Activated T-cell treated with anti-CD3 and anti-CD28 coated beads, Interleukin-2, amount 50 U/mL, for 4 hours (primary cell): ENCODE results near the gene CBY1. TPM values are rescaled to one million over a fixed set of nuclear protein-coding genes. Genes with fewer than 3 reads are reported as not detected.
A peak's percentile ranks its signal among the peaks of the same experiment; 100 is the strongest.

ENCODE experiments used
- ATAC-seq, 2 donors: fragments of 200-7000 bp; cut with Tn5 transposase; one replicate each; pipeline ENCODE4 v1.10.0; 2021
- DNase-seq: peaks from one replicate; pipeline ENCODE4 v3.0.0-alpha.2; 2020
- H3K27me3 Mint-ChIP-seq: one replicate; pipeline ENCODE4 v1.8.0; 2021; ENCODE audit warnings: low read depth, mixed read lengths
- H3K36me3 Mint-ChIP-seq: one replicate; pipeline ENCODE4 v1.8.0; 2022; ENCODE audit warnings: mixed read lengths; ENCODE audit not compliant: insufficient read depth
- H3K4me1 Mint-ChIP-seq: one replicate; pipeline ENCODE4 v1.8.0; 2021; ENCODE audit warnings: low read depth, mixed read lengths
- H3K4me3 Mint-ChIP-seq: one replicate; pipeline ENCODE4 v1.8.0; 2021; ENCODE audit warnings: mild to moderate bottlenecking, moderate library complexity, mixed read lengths
- H3K9me3 Mint-ChIP-seq: one replicate; pipeline ENCODE4 v1.8.0; 2021; ENCODE audit warnings: mixed read lengths
- total RNA-seq, 3 donors: library from RNA; stranded (reverse); gene quantifications; one replicate each; pipeline ENCODE4 v1.2.1, GENCODE V29; 2021

Gene CBY1
- total RNA-seq, 3 donors from 2014 or later, result 4.7 to 6.7 (median 4.9) TPM

- DNase-seq (peak; percentile 74), ATAC-seq (peak; percentile 99)
- no peaks in the 10 kb centered on the region for H3K9me3 Mint-ChIP-seq
- H3K4me3 Mint-ChIP-seq, result peak within 1 kb of the TSS; percentile 100
- H3K4me1 Mint-ChIP-seq, result peaks cover 20% of the 10 kb centered on the region
- H3K27me3 Mint-ChIP-seq, result no peaks in the 10 kb centered on the region
- H3K36me3 Mint-ChIP-seq, result peaks cover 20% of the 10 kb centered on the region
Observed at GRCh38 chr22:38681582-38682335, 25.3 kb downstream of the CBY1 start, which contains the start of gene TOMM22. TSS of gene TOMM22 (plus strand) at chr22:38681957. CDS start at chr22:38681979, 22 bp downstream.

GRCh38 chr22:38684895-38685294, 28.5 kb downstream of the CBY1 start:
- DNase-seq, result no peak
- ATAC-seq, result no peak
- no peaks in the 10 kb centered on the region for H3K27me3 Mint-ChIP-seq
- no peaks in the 10 kb centered on the region for H3K9me3 Mint-ChIP-seq
- peaks cover 36% of the 10 kb centered on the region for H3K36me3 Mint-ChIP-seq
- no peak overlapping the region for H3K4me3 Mint-ChIP-seq
- H3K4me1 Mint-ChIP-seq, result peaks cover 20% of the 10 kb centered on the region

- ATAC-seq (no peak), DNase-seq (no peak)
- H3K36me3 Mint-ChIP-seq, result peaks cover 38% of the 10 kb centered on the region
- H3K4me1 Mint-ChIP-seq, result peaks cover 20% of the 10 kb centered on the region
- H3K27me3 Mint-ChIP-seq, result no peaks in the 10 kb centered on the region
- no peaks in the 10 kb centered on the region for H3K9me3 Mint-ChIP-seq
- no peak overlapping the region for H3K4me3 Mint-ChIP-seq
Observed at GRCh38 chr22:38685761-38686160, 29.3 kb downstream of the CBY1 start.

- DNase-seq, result no peak
- peaks cover 16% of the 10 kb centered on the region for H3K4me1 Mint-ChIP-seq
- peaks cover 45% of the 10 kb centered on the region for H3K36me3 Mint-ChIP-seq
- H3K27me3 Mint-ChIP-seq, result no peaks in the 10 kb centered on the region
- no peak overlapping the region for H3K4me3 Mint-ChIP-seq
- H3K9me3 Mint-ChIP-seq, result no peaks in the 10 kb centered on the region
- no peak for ATAC-seq
Observed at GRCh38 chr22:38689651-38690050, 33.2 kb downstream of the CBY1 start.

GRCh38 chr22:38694049-38694448, 37.6 kb downstream of the CBY1 start:
- ATAC-seq (no peak), DNase-seq (no peak)
- no peaks in the 10 kb centered on the region for H3K27me3 Mint-ChIP-seq
- peaks cover 56% of the 10 kb centered on the region for H3K4me1 Mint-ChIP-seq
- no peaks in the 10 kb centered on the region for H3K9me3 Mint-ChIP-seq
- peaks cover 42% of the 10 kb centered on the region for H3K36me3 Mint-ChIP-seq
- H3K4me3 Mint-ChIP-seq, result no peak overlapping the region

DNA sequence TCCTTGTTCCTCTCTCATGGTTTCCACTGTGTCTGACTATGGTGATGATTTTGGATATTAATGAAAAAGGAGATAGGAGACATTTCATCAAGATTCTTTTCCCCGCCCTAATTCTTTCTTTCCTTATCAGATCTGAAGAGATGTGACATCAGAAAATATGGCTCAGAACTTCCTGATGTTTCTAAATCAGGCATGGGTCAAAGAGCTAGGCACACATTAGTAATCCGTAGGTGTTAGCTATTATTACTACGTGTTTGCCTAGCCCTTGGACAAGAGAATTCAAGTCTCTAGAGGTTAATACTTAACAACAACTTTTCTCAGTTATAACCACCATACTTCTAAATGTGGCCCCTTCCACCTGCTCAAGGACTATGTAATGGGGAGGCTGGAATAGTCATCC, 38.5 kb downstream of the CBY1 start:
- no peaks in the 10 kb centered on the region for H3K27me3 Mint-ChIP-seq
- H3K4me1 Mint-ChIP-seq, result peaks cover 64% of the 10 kb centered on the region
- DNase-seq (no peak), ATAC-seq (no peak)
- no peaks in the 10 kb centered on the region for H3K9me3 Mint-ChIP-seq
- H3K36me3 Mint-ChIP-seq, result peaks cover 38% of the 10 kb centered on the region
- H3K4me3 Mint-ChIP-seq, result peak overlapping the region; percentile 10

- H3K36me3 Mint-ChIP-seq, result peaks cover 31% of the 10 kb centered on the region
- ATAC-seq, result peak; percentile 56 to 61
Observed at GRCh38 chr22:38696606-38697424, 40.4 kb downstream of the CBY1 start.

DNA sequence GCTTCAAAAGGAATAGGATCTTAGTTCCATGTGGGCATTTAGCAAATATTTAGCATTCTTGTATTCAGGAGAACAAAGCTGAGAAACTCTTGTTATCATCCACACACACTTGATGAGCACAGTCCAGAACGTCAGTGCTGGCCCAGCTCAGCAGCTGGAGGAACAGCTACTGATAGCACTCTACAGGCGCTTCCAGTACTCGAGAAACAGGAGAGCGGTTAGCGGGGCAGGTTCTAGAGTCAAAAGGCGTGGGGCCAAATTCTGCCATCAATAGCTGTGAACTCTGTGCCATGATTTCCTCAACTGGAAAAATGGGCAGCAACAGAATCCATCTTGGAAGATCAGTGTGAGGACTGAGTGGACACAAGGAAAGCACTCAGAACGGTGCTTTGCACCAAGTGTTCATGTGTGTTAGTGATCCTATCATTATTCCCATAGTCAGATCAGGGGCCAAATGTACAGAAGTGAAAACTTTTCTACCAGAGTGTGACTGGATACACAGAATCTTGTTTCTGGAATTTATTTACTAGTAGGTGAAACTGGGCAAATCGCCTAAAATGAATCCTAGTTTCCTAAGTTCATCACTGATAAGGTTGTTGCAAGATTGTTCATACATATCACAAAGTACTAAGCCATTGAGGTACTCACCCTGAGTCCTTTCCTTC, 41.1 kb downstream of the CBY1 start:
- DNase-seq (no peak), ATAC-seq (no peak)
- H3K4me1 Mint-ChIP-seq, result peaks cover 70% of the 10 kb centered on the region
- H3K9me3 Mint-ChIP-seq, result no peaks in the 10 kb centered on the region
- peaks cover 27% of the 10 kb centered on the region for H3K36me3 Mint-ChIP-seq
- H3K4me3 Mint-ChIP-seq, result peak overlapping the region; percentile 89
- H3K27me3 Mint-ChIP-seq, result no peaks in the 10 kb centered on the region

More at GRCh38 chr22:38696606-38697424, 40.4 kb downstream of the CBY1 start:
- no peaks in the 10 kb centered on the region for H3K9me3 Mint-ChIP-seq
- H3K4me1 Mint-ChIP-seq, result peaks cover 71% of the 10 kb centered on the region
- peak; percentile 32 for DNase-seq
- no peaks in the 10 kb centered on the region for H3K27me3 Mint-ChIP-seq
- H3K4me3 Mint-ChIP-seq, result peak overlapping the region; percentile 89

DNA sequence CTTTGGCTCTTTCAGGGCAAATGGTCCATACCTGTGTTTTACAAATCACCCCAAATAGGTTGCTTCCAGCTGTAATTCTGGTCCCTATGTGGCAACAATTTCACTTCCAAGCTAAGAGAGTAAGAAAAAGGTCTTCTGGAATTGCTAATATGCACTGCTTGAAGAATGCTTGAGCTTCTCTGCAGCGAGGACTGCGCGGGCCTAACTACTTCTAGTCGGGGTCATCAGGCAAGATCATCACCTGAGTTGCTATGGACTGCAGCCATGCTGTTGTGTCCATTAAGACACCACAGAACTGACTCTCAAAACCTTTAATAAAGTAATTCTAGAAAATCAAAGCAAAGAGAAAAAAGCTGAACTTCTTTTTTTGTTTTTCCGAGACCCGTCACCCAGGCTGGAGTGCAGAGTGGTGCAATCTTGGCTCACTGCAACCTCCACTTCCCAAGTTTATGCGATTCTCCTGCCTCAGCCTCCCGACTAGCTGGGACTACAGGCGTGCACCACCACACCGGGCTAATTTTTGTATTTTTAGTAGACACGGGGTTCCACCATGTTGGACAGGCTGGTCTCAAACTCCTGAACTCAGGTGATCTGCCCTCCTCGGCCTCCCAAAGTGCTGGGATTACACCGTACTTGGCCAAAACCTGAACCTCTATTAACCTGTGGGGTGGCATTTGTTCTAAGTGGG, 42.1 kb downstream of the CBY1 start:
- H3K4me1 Mint-ChIP-seq, result peaks cover 63% of the 10 kb centered on the region
- peak overlapping the region; percentile 89 for H3K4me3 Mint-ChIP-seq
- H3K9me3 Mint-ChIP-seq, result no peaks in the 10 kb centered on the region
- ATAC-seq, result no peak
- DNase-seq, result no peak
- H3K36me3 Mint-ChIP-seq, result peaks cover 19% of the 10 kb centered on the region
- H3K27me3 Mint-ChIP-seq, result no peaks in the 10 kb centered on the region

DNA sequence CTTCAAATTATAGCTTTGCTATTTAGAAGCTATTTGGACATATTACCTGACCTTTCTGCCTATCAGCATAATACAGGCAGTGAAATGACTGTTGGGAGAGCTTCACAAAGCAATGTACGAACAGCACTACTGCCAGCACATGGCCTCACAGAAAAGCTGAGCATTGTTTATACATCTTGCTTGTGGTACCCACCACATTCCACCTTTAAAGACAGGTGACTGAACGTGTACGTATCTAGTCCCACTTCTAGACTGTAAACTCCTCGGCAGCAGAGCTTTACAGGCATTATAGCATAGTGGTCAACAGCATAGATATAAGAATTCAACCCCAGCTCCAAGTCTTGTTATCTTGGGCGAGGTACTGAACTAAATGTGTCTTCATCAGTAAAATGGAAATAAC, 42.7 kb downstream of the CBY1 start:
- no peaks in the 10 kb centered on the region for H3K27me3 Mint-ChIP-seq
- H3K9me3 Mint-ChIP-seq, result no peaks in the 10 kb centered on the region
- peak overlapping the region; percentile 89 for H3K4me3 Mint-ChIP-seq
- DNase-seq, result no peak
- ATAC-seq, result no peak
- peaks cover 63% of the 10 kb centered on the region for H3K4me1 Mint-ChIP-seq
- peaks cover 18% of the 10 kb centered on the region for H3K36me3 Mint-ChIP-seq

GRCh38 chr22:38699784-38700183, 43.3 kb downstream of the CBY1 start:
- Mint-ChIP-seq H3K36me3 (peaks cover 15% of the 10 kb centered on the region), H3K27me3 (no peaks in the 10 kb centered on the region), H3K9me3 (no peaks in the 10 kb centered on the region), H3K4me1 (peaks cover 64% of the 10 kb centered on the region), H3K4me3 (peak overlapping the region; percentile 89)
- no peak for ATAC-seq
- DNase-seq, result no peak

DNA sequence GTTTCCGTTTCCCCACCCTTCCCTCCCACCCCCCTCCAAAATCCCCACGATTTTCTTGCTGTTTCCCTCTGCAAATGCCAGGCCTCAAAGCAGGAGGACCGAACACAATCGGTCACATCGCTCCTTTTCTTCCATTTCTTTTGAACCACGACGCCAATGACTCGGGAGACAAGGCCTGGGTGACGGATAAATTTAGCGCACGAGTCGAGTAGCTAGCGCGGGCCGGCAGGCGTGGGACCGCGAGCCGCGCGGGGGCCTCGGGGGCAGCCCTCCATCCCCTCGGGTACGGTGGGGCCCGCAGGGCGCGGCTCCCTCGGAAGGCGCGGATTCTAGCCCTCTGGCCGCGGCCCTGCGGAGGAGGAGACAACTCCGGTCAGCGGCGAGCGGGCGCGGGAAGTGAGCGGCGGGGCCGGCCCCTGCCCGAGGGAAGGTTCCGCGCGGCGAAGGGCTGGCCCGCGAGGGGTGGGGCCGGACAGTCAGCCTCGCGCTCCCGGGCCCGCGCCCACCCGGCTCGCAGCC, 43.9 kb downstream of the CBY1 start:
- ATAC-seq, result peak; percentile 10 to 12
- H3K36me3 Mint-ChIP-seq, result peaks cover 13% of the 10 kb centered on the region
- H3K9me3 Mint-ChIP-seq, result no peaks in the 10 kb centered on the region
- H3K4me3 Mint-ChIP-seq, result peak overlapping the region; percentile 89
- no peak for DNase-seq
- peaks cover 64% of the 10 kb centered on the region for H3K4me1 Mint-ChIP-seq
- no peaks in the 10 kb centered on the region for H3K27me3 Mint-ChIP-seq

DNA sequence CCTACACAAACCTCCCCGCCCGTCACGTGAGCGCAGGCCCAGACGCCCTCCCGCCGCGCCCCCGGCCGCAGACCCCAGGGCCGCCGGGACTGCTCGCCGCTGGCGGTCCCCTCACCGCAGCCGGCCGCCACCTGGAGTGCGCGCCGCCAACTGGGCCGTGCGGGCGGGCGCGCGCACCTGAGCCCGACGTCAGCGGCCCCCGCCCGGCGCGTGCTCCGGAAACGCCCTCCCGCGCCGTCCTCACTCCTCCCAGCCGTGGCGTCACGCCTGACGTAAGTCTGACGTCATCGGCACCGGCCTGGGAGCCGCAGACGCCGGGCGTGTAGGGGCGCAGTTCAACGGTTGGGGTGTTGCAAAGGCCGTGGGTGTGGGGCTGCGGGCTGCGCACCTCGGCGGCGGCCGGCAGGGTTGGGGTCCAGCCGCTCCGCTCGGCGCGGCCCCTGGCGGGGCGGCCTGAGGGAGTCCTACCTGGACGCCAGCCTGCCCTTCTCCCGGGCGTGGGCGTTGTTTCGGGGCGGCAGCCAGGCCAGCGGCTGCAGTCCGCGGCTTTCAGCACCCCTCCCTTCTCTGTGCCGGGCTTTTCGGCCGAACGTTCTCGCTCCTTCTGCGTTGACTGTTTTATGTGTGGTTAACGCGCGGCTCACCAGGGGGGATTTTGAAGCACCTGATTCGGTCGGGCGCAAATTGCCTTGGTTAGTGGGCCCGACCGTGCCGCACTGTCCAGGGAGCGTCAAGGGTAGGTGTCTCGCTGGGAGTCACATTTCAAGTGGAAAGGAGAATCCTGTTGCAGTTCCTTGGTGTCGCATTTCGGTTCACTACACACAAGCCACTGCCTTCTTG, 44.6 kb downstream of the CBY1 start, which contains the start of gene JOSD1:
TSS of gene JOSD1 (minus strand) at position 155 of the 840 bp plus-strand sequence. CDS start 956 bp downstream, outside the sequence.
- no peaks in the 10 kb centered on the region for H3K9me3 Mint-ChIP-seq
- ATAC-seq, result peak; percentile 42 to 46
- H3K4me3 Mint-ChIP-seq, result peak within 1 kb of the TSS; percentile 89
- H3K27me3 Mint-ChIP-seq, result no peaks in the 10 kb centered on the region
- H3K4me1 Mint-ChIP-seq, result peaks cover 61% of the 10 kb centered on the region
- peaks cover 13% of the 10 kb centered on the region for H3K36me3 Mint-ChIP-seq
- DNase-seq, result peak; percentile 99
